Stimulated activated CD4-positive, alpha-beta T cell treated with anti-CD3 and anti-CD28 coated beads, Interleukin-12 subunit alpha, Interleukin-12 subunit beta, amount 100 ng/mL, for 24 hours (primary cell): Measurements from ENCODE around the gene RAB3D.
A peak's percentile ranks its signal among the peaks of the same experiment; 100 is the strongest.
"Not testable (repeated sequence)": the region's sequence is repeated elsewhere in the genome, so short reads cannot be mapped to it uniquely, and the experiment has no call there.

Experiments
- DNase-seq, 2 experiments: peaks; one replicate each; pipeline ENCODE4 v3.0.0-alpha.2; 2020; ENCODE audit warnings: low read depth in 2 of 2

RAB3D gene

GRCh38 chr19:11367528-11367927 is 28.1 kb upstream of the RAB3D start:
- DNase-seq = no peak

GRCh38 chr19:11365557-11366117 is 26.2 kb upstream of the RAB3D start:
- DNase-seq = no peak

- no peak for DNase-seq
Measured at GRCh38 chr19:11364935-11365334, 25.5 kb upstream of the RAB3D start.

GRCh38 chr19:11364296-11364904 is 24.9 kb upstream of the RAB3D start:
- no peak for DNase-seq

- no peak for DNase-seq
Measured at GRCh38 chr19:11363881-11364280, 24.4 kb upstream of the RAB3D start.

- DNase-seq = no peak
Measured at GRCh38 chr19:11361771-11362731, 22.6 kb upstream of the RAB3D start.

- no peak for DNase-seq
Measured at GRCh38 chr19:11361037-11361770, 21.7 kb upstream of the RAB3D start.

GRCh38 chr19:11359421-11359820 is 20.0 kb upstream of the RAB3D start:
- DNase-seq = no peak

- no peak for DNase-seq
Measured at GRCh38 chr19:11356676-11357550, 17.5 kb upstream of the RAB3D start.

GRCh38 chr19:11356074-11356397 is 16.6 kb upstream of the RAB3D start:
- DNase-seq = no peak

GRCh38 chr19:11355160-11356073 is 16.0 kb upstream of the RAB3D start, which contains the start of gene PLPPR2:
Gene PLPPR2, plus strand, starts transcription at chr19:11355432. Its CDS starts 2,242 bp downstream, at chr19:11357674.
- peak; percentile 69 to 88 for DNase-seq

- not testable (repeated sequence) for DNase-seq
Measured at GRCh38 chr19:11354102-11354501, 14.6 kb upstream of the RAB3D start.

GRCh38 chr19:11349171-11349570 is 9.7 kb upstream of the RAB3D start:
- no peak for DNase-seq

GRCh38 chr19:11347546-11348039 is 8.1 kb upstream of the RAB3D start:
- DNase-seq = no peak

GRCh38 chr19:11346104-11346940 is 6.9 kb upstream of the RAB3D start, which contains the start of the genes CCDC159 and TMEM205:
Gene CCDC159, plus strand, starts transcription at chr19:11346519. Its CDS starts 88 bp downstream, at chr19:11346607.
Gene TMEM205, minus strand, starts transcription at chr19:11346268. Its CDS starts 649 bp downstream, at chr19:11345619.
- DNase-seq = peak; percentile 94 to 98

- no peak for DNase-seq
Measured at GRCh38 chr19:11345122-11345803, 5.8 kb upstream of the RAB3D start.

- DNase-seq = no peak
Measured at GRCh38 chr19:11342429-11342828, 3.0 kb upstream of the RAB3D start.

GRCh38 chr19:11340099-11340467 is 626 bp upstream of the RAB3D start:
- not testable (repeated sequence) for DNase-seq
